Measurements from ENCODE around the gene PARS2.

DNA sequence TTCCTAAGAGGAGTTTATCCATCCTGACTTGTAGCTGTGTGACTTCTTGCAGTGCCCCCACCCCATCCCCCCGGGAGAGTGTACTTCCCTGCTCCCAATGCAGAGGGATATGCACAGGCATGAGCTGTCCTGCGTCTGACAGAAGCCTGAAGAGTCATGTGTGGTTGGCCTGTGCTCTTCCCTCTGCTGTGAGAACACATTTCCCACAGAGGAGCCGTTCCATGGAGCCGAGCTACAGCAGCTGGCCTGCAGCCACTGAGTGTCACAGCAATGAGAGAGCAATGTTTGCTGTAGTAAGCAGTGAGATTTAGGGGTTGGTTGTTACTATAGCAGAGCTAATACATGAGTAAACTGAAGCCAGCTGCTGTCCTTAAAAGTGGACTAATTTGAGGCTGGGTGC lies 22.0 kb downstream of the PARS2 start:
- TF ChIP-seq POLR2A (IDR thresholded peaks at IDR 0.05), result no peak
- TF ChIP-seq, protein P1, sequence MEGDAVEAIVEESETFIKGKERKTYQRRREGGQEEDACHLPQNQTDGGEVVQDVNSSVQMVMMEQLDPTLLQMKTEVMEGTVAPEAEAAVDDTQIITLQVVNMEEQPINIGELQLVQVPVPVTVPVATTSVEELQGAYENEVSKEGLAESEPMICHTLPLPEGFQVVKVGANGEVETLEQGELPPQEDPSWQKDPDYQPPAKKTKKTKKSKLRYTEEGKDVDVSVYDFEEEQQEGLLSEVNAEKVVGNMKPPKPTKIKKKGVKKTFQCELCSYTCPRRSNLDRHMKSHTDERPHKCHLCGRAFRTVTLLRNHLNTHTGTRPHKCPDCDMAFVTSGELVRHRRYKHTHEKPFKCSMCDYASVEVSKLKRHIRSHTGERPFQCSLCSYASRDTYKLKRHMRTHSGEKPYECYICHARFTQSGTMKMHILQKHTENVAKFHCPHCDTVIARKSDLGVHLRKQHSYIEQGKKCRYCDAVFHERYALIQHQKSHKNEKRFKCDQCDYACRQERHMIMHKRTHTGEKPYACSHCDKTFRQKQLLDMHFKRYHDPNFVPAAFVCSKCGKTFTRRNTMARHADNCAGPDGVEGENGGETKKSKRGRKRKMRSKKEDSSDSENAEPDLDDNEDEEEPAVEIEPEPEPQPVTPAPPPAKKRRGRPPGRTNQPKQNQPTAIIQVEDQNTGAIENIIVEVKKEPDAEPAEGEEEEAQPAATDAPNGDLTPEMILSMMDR (IDR thresholded peaks at IDR 0.05), result no peak
